HEK293 (cell line): Measurements from ENCODE around the gene TIMM50.

Experiments
- ZNF10 ChIP-seq: fragments of 450-650 bp; formaldehyde crosslinking; IDR thresholded peaks from 2 replicates; pipeline ENCODE4 v1.5.1; 2017; ENCODE audit warnings: missing biosample characterization, missing genetic modification characterization
- ZNF530 ChIP-seq: fragments of 450-650 bp; formaldehyde crosslinking; IDR thresholded peaks from 2 replicates; pipeline ENCODE4 v1.5.1; 2016; ENCODE audit warnings: low read depth, missing biosample characterization, missing genetic modification characterization
- TF ChIP-seq, protein P1 (sequence below): fragments of 450-650 bp; formaldehyde crosslinking; IDR thresholded peaks from 2 replicates; pipeline ENCODE4 v1.5.1; 2016; ENCODE audit warnings: missing biosample characterization, missing genetic modification characterization
- TF ChIP-seq, protein P2 (sequence below): fragments of 450-650 bp; formaldehyde crosslinking; IDR thresholded peaks from 2 replicates; pipeline ENCODE4 v1.5.1; 2016; ENCODE audit warnings: missing biosample characterization, missing genetic modification characterization

DNA sequence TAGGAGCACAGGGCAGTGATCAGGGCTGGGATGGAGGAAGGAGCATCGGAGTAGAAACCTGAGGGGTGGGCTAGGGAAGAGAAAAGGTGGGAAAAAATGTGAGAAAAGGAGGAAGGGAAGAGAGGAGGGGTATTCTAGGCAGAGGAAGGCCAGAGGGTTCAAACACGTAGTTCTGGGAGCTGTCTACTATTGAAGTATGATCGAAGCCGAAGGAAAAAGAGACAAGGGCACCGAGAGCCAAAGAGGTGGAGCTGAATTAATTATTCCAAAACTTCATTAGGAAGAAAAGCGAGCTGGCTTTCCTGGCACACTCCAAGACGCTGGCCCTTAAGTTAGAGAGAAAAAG is 25.9 kb downstream of the TIMM50 start:
- TF ChIP-seq, protein P1, sequence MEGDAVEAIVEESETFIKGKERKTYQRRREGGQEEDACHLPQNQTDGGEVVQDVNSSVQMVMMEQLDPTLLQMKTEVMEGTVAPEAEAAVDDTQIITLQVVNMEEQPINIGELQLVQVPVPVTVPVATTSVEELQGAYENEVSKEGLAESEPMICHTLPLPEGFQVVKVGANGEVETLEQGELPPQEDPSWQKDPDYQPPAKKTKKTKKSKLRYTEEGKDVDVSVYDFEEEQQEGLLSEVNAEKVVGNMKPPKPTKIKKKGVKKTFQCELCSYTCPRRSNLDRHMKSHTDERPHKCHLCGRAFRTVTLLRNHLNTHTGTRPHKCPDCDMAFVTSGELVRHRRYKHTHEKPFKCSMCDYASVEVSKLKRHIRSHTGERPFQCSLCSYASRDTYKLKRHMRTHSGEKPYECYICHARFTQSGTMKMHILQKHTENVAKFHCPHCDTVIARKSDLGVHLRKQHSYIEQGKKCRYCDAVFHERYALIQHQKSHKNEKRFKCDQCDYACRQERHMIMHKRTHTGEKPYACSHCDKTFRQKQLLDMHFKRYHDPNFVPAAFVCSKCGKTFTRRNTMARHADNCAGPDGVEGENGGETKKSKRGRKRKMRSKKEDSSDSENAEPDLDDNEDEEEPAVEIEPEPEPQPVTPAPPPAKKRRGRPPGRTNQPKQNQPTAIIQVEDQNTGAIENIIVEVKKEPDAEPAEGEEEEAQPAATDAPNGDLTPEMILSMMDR (tag by site-specific recombination), result no peak
- TF ChIP-seq ZNF530 (tag by site-specific recombination) (0 out of 2 replicates have a peak, but pooled peaks have one; percentile 6), ZNF10 (no peak)
- TF ChIP-seq, protein P2, sequence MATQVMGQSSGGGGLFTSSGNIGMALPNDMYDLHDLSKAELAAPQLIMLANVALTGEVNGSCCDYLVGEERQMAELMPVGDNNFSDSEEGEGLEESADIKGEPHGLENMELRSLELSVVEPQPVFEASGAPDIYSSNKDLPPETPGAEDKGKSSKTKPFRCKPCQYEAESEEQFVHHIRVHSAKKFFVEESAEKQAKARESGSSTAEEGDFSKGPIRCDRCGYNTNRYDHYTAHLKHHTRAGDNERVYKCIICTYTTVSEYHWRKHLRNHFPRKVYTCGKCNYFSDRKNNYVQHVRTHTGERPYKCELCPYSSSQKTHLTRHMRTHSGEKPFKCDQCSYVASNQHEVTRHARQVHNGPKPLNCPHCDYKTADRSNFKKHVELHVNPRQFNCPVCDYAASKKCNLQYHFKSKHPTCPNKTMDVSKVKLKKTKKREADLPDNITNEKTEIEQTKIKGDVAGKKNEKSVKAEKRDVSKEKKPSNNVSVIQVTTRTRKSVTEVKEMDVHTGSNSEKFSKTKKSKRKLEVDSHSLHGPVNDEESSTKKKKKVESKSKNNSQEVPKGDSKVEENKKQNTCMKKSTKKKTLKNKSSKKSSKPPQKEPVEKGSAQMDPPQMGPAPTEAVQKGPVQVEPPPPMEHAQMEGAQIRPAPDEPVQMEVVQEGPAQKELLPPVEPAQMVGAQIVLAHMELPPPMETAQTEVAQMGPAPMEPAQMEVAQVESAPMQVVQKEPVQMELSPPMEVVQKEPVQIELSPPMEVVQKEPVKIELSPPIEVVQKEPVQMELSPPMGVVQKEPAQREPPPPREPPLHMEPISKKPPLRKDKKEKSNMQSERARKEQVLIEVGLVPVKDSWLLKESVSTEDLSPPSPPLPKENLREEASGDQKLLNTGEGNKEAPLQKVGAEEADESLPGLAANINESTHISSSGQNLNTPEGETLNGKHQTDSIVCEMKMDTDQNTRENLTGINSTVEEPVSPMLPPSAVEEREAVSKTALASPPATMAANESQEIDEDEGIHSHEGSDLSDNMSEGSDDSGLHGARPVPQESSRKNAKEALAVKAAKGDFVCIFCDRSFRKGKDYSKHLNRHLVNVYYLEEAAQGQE (tag by site-specific recombination), result peak; percentile 37; the same call in 1 of the 2 replicates
